ENCODE data around the gene RSPH9. TPM values are rescaled to one million over a fixed set of nuclear protein-coding genes. Genes with fewer than 3 reads are reported as not detected.
"Not testable (repeated sequence)": the region's sequence is repeated elsewhere in the genome, so short reads cannot be mapped to it uniquely, and the experiment has no call there.

RSPH9 gene
- polyA plus RNA-seq, 4 donors = 1.0 to 2.1 (median 1.3) TPM

DNA sequence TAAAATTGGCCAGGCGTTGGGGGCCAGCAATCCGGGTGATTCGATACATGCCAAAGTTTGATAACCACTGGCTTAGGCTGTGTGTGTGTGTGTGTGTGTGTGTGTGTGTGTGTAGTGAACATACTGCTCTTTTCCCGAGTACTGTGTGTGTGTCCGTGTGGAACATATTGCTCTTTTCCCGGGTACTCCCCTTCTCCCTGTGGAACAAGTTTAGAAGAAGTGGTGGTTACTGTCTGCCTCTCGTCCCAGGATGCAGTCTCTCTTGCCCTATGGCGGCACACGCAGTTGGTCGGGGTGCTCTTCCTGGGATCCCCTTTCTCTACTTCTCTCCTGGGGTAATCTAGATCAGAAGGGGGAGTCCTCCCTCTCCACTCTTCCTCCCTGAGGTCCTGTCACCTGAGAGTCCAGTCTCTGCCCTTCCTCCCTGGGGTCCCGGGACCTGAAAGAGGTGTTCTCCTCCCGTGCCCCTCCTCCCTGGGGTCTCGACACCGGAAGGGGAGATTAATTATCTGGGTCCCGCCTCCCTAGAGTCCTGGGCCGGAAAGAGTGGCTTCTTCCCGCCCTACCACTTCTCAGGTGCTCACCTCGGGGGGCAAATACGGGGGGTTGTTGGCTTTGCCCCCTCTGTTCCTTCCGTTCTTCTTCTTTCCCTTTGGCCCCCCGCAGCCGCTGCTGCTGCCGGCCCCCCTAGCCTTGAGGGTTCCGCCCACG is 16.3 kb upstream of the RSPH9 start:
- peak in 3 of 4 donors; percentile 30 to 61 (median 47) for DNase-seq (ENCODE audit: low read depth in 4 of 4, low spot score in 3 of 4)

- peak; percentile 94 to 98 (median 98) for DNase-seq (ENCODE audit: low read depth in 4 of 4, low spot score in 3 of 4)
These were observed 15.7 kb upstream of the RSPH9 start, which contains the start of gene GTPBP2 for GRCh38 chr6:43629104-43629504. Gene GTPBP2, minus strand, starts transcription at chr6:43629264. Its CDS starts 102 bp downstream, at chr6:43629162.

- peak; percentile 89 to 94 (median 93) for DNase-seq (ENCODE audit: low read depth in 4 of 4, low spot score in 3 of 4)
These were observed 15.1 kb upstream of the RSPH9 start for GRCh38 chr6:43629505-43630300.

GRCh38 chr6:43630980-43631619 is 13.7 kb upstream of the RSPH9 start:
- DNase-seq (ENCODE audit: low read depth in 4 of 4, low spot score in 3 of 4) = no peak

DNA sequence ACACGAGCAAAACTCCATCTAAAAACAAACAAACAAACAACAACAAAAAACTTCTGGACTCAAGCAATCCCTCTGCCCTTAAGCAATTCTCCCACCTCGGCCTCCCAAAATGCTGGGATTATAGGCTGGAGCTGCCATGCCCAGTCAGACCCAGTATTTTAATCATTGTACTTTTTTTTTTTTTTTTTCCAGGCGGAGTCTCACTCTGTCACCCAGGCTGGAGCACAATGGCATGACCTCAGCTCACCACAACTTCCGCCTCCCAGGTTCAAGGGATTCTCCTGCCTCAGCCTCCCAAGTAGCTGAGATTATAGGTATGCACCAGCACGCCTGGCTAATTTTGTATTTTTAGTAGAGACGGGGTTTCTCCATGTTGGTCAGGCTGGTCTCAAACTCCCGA is 11.8 kb upstream of the RSPH9 start:
- DNase-seq (ENCODE audit: low read depth in 4 of 4, low spot score in 3 of 4) = not testable (repeated sequence)

GRCh38 chr6:43634702-43635303 is 10.0 kb upstream of the RSPH9 start:
- DNase-seq (ENCODE audit: low read depth in 4 of 4, low spot score in 3 of 4) = no peak

- DNase-seq (ENCODE audit: low read depth in 4 of 4, low spot score in 3 of 4) = peak; percentile 59 to 71 (median 68)
These were observed 9.2 kb upstream of the RSPH9 start, which contains the start of gene MAD2L1BP for GRCh38 chr6:43635387-43636307. Gene MAD2L1BP, plus strand, starts transcription at chr6:43635840. Its CDS starts 36 bp downstream, at chr6:43635876.

DNA sequence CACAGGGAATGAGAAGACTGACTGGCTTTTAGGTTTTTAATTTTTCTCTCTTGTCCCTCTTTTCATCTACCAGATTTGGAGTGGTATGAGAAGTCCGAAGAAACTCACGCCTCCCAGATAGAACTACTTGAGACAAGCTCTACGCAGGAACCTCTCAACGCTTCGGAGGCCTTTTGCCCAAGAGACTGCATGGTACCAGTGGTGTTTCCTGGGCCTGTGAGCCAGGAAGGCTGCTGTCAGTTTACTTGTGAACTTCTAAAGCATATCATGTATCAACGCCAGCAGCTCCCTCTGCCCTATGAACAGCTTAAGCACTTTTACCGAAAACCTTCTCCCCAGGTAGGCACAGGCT is 8.6 kb upstream of the RSPH9 start:
- DNase-seq (ENCODE audit: low read depth in 4 of 4, low spot score in 3 of 4) = no peak

DNA sequence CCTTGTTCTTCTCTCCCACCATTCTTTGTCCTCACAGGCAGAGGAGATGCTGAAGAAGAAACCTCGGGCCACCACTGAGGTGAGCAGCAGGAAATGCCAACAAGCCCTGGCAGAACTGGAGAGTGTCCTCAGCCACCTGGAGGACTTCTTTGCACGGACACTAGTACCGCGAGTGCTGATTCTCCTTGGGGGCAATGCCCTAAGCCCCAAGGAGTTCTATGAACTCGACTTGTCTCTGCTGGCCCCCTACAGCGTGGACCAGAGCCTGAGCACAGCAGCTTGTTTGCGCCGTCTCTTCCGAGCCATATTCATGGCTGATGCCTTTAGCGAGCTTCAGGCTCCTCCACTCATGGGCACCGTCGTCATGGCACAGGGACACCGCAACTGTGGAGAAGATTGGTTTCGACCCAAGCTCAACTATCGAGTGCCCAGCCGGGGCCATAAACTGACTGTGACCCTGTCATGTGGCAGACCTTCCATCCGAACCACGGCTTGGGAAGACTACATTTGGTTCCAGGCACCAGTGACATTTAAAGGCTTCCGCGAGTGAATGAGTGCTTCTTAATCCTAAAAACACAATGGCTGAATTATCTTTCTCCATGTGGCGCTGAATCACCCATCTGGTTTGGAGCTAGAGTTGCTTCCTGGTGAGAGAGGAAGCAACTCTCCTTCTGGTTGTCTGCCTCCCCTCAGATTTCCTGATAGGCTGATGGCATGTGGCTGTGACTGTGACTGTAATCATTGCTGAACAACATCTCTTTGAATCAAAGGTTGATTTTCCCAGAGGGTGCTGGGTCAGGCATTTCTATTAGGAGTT is 4.6 kb upstream of the RSPH9 start:
- no peak for DNase-seq (ENCODE audit: low read depth in 4 of 4, low spot score in 3 of 4)

DNA sequence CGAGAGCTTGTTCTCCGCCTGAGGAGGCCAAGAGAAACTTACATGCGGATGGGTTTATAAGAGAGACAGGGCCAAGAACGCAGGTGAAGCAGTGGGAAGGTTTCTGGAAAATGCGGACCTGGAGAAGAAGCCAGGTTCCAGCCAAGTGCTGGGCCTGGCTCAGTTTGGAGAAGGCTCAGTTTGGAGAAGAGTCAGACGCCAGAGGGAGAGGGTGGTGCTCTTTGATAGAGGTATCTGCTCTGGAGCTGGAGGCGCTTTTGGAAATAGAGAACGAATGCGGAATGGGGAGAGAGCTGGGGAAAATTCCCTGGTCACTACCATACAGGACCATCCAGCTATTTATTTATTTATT is 753 bp downstream of the RSPH9 start:
- DNase-seq (ENCODE audit: low read depth in 4 of 4, low spot score in 3 of 4) = no peak

GRCh38 chr6:43647613-43648012 is 2.8 kb downstream of the RSPH9 start:
- no peak for DNase-seq (ENCODE audit: low read depth in 4 of 4, low spot score in 3 of 4)

GRCh38 chr6:43648248-43648647 is 3.4 kb downstream of the RSPH9 start:
- no peak for DNase-seq (ENCODE audit: low read depth in 4 of 4, low spot score in 3 of 4)

DNA sequence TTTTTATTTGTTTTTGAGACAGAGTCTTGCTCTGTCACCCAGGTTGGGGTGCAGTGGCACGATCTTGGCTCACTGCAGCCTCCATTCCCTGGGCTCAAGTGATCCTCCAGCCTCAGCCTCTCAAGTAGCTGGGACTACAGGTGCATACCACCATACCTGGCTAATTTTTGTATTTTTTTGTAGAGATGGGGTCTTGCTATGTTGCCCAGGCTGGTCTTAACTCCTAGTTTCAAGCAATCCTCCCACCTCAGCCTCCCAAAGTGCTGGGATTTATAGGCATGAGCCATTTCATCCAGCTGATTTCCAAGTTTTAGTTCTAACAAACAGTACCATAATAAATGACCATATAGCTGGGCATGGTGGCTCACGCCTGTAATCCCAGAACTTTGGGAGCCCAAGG is 8.0 kb downstream of the RSPH9 start:
- DNase-seq (ENCODE audit: low read depth in 4 of 4, low spot score in 3 of 4) = not testable (repeated sequence)

GRCh38 chr6:43657221-43657802 is 12.5 kb downstream of the RSPH9 start:
- DNase-seq (ENCODE audit: low read depth in 4 of 4, low spot score in 3 of 4) = no peak

DNA sequence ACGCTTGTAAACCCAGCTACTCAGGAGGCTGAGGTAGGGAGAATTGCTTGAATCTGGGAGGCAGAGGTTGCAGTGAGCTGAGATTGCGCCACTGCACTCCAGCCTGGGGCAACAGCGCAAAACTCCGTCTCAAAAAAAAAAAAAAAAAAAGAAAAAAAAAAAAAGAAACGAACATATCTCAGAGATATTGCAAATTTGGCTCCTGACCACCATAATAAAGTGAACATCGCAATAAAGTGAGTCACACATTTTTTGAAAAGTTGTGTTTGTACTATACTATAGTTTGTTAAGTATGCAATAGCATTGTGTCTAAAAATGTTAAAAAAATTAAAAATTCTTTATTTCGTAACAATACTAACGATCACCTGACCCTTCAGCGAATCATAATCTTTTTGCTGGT is 13.3 kb downstream of the RSPH9 start:
- no peak for DNase-seq (ENCODE audit: low read depth in 4 of 4, low spot score in 3 of 4)

GRCh38 chr6:43662948-43663347 is 18.1 kb downstream of the RSPH9 start:
- DNase-seq (ENCODE audit: low read depth in 4 of 4, low spot score in 3 of 4) = not testable (repeated sequence)

- DNase-seq (ENCODE audit: low read depth in 4 of 4, low spot score in 3 of 4) = no peak
These were observed 20.5 kb downstream of the RSPH9 start for GRCh38 chr6:43665376-43665775.

- DNase-seq (ENCODE audit: low read depth in 4 of 4, low spot score in 3 of 4) = no peak
These were observed 21.5 kb downstream of the RSPH9 start for GRCh38 chr6:43666196-43666920.
